Neural progenitor cell (in vitro differentiated cells): ENCODE results near the gene DNMT1. TPM values are rescaled to one million over a fixed set of nuclear protein-coding genes. Genes with fewer than 3 reads are reported as not detected.

ENCODE experiments used
- DNase-seq: peaks from one replicate; pipeline ENCODE4 v3.0.0-alpha.2; 2016; ENCODE audit warnings: low spot score
- H2AFZ ChIP-seq: fragments of 200-600 bp; sonication (generic); replicated peaks from 2 replicates; pipeline ENCODE4 v1.6.1; 2016; ENCODE audit warnings: antibody characterized with exemption
- H3F3A ChIP-seq: fragments of 200-600 bp; sonication (generic); 2 replicates; pipeline ENCODE4 v1.6.1; 2016; ENCODE audit warnings: antibody characterized with exemption, low read depth
- H3K27ac ChIP-seq: fragments of 200-600 bp; sonication (generic); 2 replicates; pipeline ENCODE4 v1.5.1; 2016; ENCODE audit warnings: mild to moderate bottlenecking
- H3K27me3 ChIP-seq: fragments of 200-600 bp; sonication (generic); 2 replicates; pipeline ENCODE4 v1.6.1; 2016; ENCODE audit warnings: mild to moderate bottlenecking, moderate library complexity
- H3K36me3 ChIP-seq: fragments of 200-600 bp; sonication (generic); 2 replicates; pipeline ENCODE4 v1.5.1; 2016
- H3K4me1 ChIP-seq: fragments of 200-600 bp; sonication (generic); 2 replicates; pipeline ENCODE4 v1.6.1; 2016; ENCODE audit warnings: mixed run types
- H3K4me2 ChIP-seq: fragments of 200-600 bp; sonication (generic); 2 replicates; pipeline ENCODE4 v1.6.1; 2016
- H3K4me3 ChIP-seq: fragments of 200-600 bp; sonication (generic); 2 replicates; pipeline ENCODE4 v1.5.1; 2016
- H3K79me2 ChIP-seq: fragments of 200-600 bp; sonication (generic); 2 replicates; pipeline ENCODE4 v1.6.1; 2016; ENCODE audit warnings: low read depth
- H3K9ac ChIP-seq: fragments of 200-600 bp; sonication (generic); 2 replicates; pipeline ENCODE4 v1.6.1; 2016
- H3K9me3 ChIP-seq: fragments of 200-600 bp; sonication (generic); 2 replicates; pipeline ENCODE4 v1.5.1; 2016; ENCODE audit warnings: low read depth
- H4K20me1 ChIP-seq: fragments of 200-600 bp; sonication (generic); 2 replicates; pipeline ENCODE4 v1.6.1; 2016; ENCODE audit warnings: low read depth
- H3K27ac Mint-ChIP-seq: 3 replicates; pipeline ENCODE4 v1.8.0; 2021; ENCODE audit warnings: mixed read lengths
- H3K27me3 Mint-ChIP-seq: 2 replicates; pipeline ENCODE4 v1.8.0; 2022; ENCODE audit warnings: low read depth, mild to moderate bottlenecking, inconsistent platforms, moderate library complexity, mixed read lengths; ENCODE audit not compliant: insufficient read depth
- H3K36me3 Mint-ChIP-seq: 3 replicates; pipeline ENCODE4 v1.8.0; 2021; ENCODE audit warnings: mixed read lengths
- H3K4me1 Mint-ChIP-seq: 3 replicates; pipeline ENCODE4 v1.8.0; 2021; ENCODE audit warnings: mixed read lengths
- H3K4me3 Mint-ChIP-seq: 3 replicates; pipeline ENCODE4 v1.8.0; 2021; ENCODE audit warnings: mild to moderate bottlenecking, moderate library complexity, mixed read lengths
- H3K9me3 Mint-ChIP-seq: 3 replicates; pipeline ENCODE4 v1.8.0; 2020; ENCODE audit warnings: mixed read lengths
- CTCF ChIP-seq: fragments of 200-600 bp; sonication (generic); IDR thresholded peaks from 2 replicates; pipeline ENCODE4 v1.5.1; 2017; ENCODE audit warnings: antibody characterized with exemption, mild to moderate bottlenecking
- EZH2 ChIP-seq: fragments of 200-600 bp; sonication (generic); IDR thresholded peaks from 2 replicates; pipeline ENCODE4 v1.6.1; 2017; ENCODE audit warnings: antibody characterized with exemption, mild to moderate bottlenecking, moderate library complexity
- EZH2phosphoT487 ChIP-seq: fragments of 200-600 bp; sonication (generic); IDR thresholded peaks from 2 replicates; pipeline ENCODE4 v1.6.1; 2017; ENCODE audit warnings: antibody characterized with exemption
- total RNA-seq: library from RNA; depleted of rRNA; stranded (reverse); fragments of >200 nt; gene quantifications from 2 replicates; pipeline ENCODE4 v1.2.3, GENCODE V29; 2015; ENCODE audit warnings: low replicate concordance

Gene DNMT1
- total RNA-seq, 1 donor from 2014 or later: 203 TPM

GRCh38 chr19:10149427-10149826 is 45.3 kb downstream of the DNMT1 start:
- Histone ChIP-seq H3K9me3 (no peaks in the 10 kb centered on the region), H2AFZ (no peak overlapping the region), H3K4me3 (no peak overlapping the region), H4K20me1 (no peaks in the 10 kb centered on the region), H3K27ac (no peak overlapping the region), H3K4me1 (no peaks in the 10 kb centered on the region), H3K27me3 (no peaks in the 10 kb centered on the region), H3K36me3 (peaks cover 10% of the 10 kb centered on the region), H3F3A (no peaks in the 10 kb centered on the region), H3K79me2 (no peaks in the 10 kb centered on the region), H3K9ac (no peak overlapping the region), H3K4me2 (no peak overlapping the region)
- DNase-seq: no peak
- Mint-ChIP-seq H3K36me3 (peaks cover 36% of the 10 kb centered on the region), H3K4me1 (no peaks in the 10 kb centered on the region), H3K9me3 (no peaks in the 10 kb centered on the region), H3K27ac (no peak overlapping the region), H3K4me3 (no peak overlapping the region), H3K27me3 (peaks cover 2% of the 10 kb centered on the region)
- TF ChIP-seq EZH2phosphoT487: no peak
- no peak for TF ChIP-seq CTCF
- TF ChIP-seq EZH2: no peak

DNA sequence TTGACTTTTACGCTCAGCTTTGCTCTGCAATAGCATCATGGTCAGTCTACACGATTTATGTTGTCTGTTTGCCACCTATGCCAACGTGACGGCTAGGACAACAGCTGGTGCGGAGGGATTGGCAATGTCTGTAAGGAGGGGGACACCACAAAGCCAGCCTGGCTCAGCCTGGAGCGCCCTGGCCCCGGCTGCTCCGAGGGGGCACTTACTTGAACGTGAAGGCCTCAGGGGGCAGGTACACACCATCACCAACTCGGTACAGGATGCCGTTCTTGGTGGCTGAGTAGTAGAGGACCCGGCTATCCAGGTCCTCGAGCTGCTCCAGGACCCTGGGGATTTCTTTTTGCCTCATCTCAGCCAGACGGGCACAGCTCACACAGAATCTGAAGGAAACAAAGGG is 48.6 kb downstream of the DNMT1 start:
- H2AFZ ChIP-seq: no peak overlapping the region
- no peaks in the 10 kb centered on the region for H3K9me3 Mint-ChIP-seq
- no peak overlapping the region for H3K27ac ChIP-seq
- no peak overlapping the region for H3K4me3 Mint-ChIP-seq
- no peak for DNase-seq
- TF ChIP-seq EZH2 (no peak), EZH2phosphoT487 (no peak), CTCF (no peak)
- no peak overlapping the region for H3K9ac ChIP-seq
- no peak overlapping the region for H3K4me2 ChIP-seq
- H3K27me3 ChIP-seq: no peaks in the 10 kb centered on the region
- H4K20me1 ChIP-seq: no peaks in the 10 kb centered on the region
- H3K27me3 Mint-ChIP-seq: no peaks in the 10 kb centered on the region
- no peaks in the 10 kb centered on the region for H3K79me2 ChIP-seq
- H3F3A ChIP-seq: no peaks in the 10 kb centered on the region
- H3K4me3 ChIP-seq: no peak overlapping the region
- peaks cover 32% of the 10 kb centered on the region for H3K36me3 Mint-ChIP-seq
- H3K36me3 ChIP-seq: no peaks in the 10 kb centered on the region
- H3K4me1 Mint-ChIP-seq: no peaks in the 10 kb centered on the region
- no peaks in the 10 kb centered on the region for H3K4me1 ChIP-seq
- no peaks in the 10 kb centered on the region for H3K9me3 ChIP-seq
- no peak overlapping the region for H3K27ac Mint-ChIP-seq

DNA sequence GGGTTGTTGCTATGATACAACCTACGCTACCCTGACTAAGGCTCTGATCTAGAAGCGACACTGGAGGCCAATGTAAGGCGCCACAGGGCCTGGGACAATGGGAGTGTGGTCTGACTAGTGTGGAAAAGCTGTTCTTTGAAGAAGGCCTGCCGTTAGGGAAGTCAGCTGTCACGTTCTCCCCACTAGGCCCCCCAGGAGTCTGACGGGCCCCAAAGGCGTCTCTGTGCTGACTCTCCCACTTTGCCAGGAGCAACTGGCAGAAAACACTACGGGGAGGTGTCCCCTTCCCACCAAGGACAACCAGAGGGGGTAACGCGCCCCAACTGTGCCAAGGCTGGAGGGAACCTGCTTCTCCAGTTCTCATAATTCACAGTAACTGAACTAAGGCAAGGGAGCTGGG is 49.7 kb downstream of the DNMT1 start:
- H3K36me3 Mint-ChIP-seq: peaks cover 32% of the 10 kb centered on the region
- H3K36me3 ChIP-seq: no peaks in the 10 kb centered on the region
- H3K27me3 Mint-ChIP-seq: no peaks in the 10 kb centered on the region

More for the DNA sequence above, 49.7 kb downstream of the DNMT1 start:
- H3F3A ChIP-seq: no peaks in the 10 kb centered on the region
- H3K4me1 Mint-ChIP-seq: no peaks in the 10 kb centered on the region
- DNase-seq: no peak
- no peak overlapping the region for H3K27ac ChIP-seq
- H3K27ac Mint-ChIP-seq: no peak overlapping the region
- no peak overlapping the region for H3K4me2 ChIP-seq
- no peak overlapping the region for H3K9ac ChIP-seq
- no peak overlapping the region for H3K4me3 ChIP-seq
- H4K20me1 ChIP-seq: no peaks in the 10 kb centered on the region
- H3K9me3 Mint-ChIP-seq: no peaks in the 10 kb centered on the region
- H2AFZ ChIP-seq: no peak overlapping the region
- H3K4me3 Mint-ChIP-seq: no peak overlapping the region
- no peaks in the 10 kb centered on the region for H3K9me3 ChIP-seq
- no peaks in the 10 kb centered on the region for H3K4me1 ChIP-seq
- TF ChIP-seq CTCF (no peak), EZH2 (no peak), EZH2phosphoT487 (no peak)
- H3K27me3 ChIP-seq: no peaks in the 10 kb centered on the region
- no peaks in the 10 kb centered on the region for H3K79me2 ChIP-seq
